Fibroblast of lung (primary cell): Measurements from ENCODE around the gene MOCOS. TPM values are rescaled to one million over a fixed set of nuclear protein-coding genes. Genes with fewer than 3 reads are reported as not detected.

Source experiments
- DNase-seq, 2 donors: peaks; one replicate each; pipeline versions ENCODE4 v3.0.0 to v3.0.0-alpha.2; 2010; ENCODE audit warnings: low read depth in 2 of 2
- H2AFZ ChIP-seq: 2 replicates; pipeline ENCODE4 v1.5.1; 2012; ENCODE audit warnings: low read length, control low read depth, inconsistent platforms
- H3K27ac ChIP-seq: 2 replicates; pipeline ENCODE4 v1.5.1; 2011; ENCODE audit warnings: low read length, control low read depth; ENCODE audit not compliant: insufficient read depth
- H3K27me3 ChIP-seq: 2 replicates; pipeline ENCODE4 v1.5.1; 2011; ENCODE audit warnings: mild to moderate bottlenecking, low read length; ENCODE audit not compliant: control insufficient read depth, insufficient read depth
- H3K36me3 ChIP-seq: 2 replicates; pipeline ENCODE4 v1.5.1; 2011; ENCODE audit warnings: low read length; ENCODE audit not compliant: control insufficient read depth, insufficient read depth
- H3K4me1 ChIP-seq: 2 replicates; pipeline ENCODE4 v1.5.1; 2011; ENCODE audit warnings: low read length; ENCODE audit not compliant: control insufficient read depth, insufficient read depth; ENCODE audit errors: extremely low read depth
- H3K4me2 ChIP-seq: 2 replicates; pipeline ENCODE4 v1.5.1; 2011; ENCODE audit warnings: low read length, control low read depth; ENCODE audit not compliant: insufficient read depth; ENCODE audit errors: extremely low read depth
- H3K4me3 ChIP-seq, 4 experiments: fragments of 200-600 bp in 1 of 4; sonication (generic) in 1 of 4; replicated peaks in 1 of 4; 2 replicates each; pipeline ENCODE4 v1.5.1; 2011 to 2016; ENCODE audit warnings: low read length in 4 of 4, low read depth in 3 of 4, mild to moderate bottlenecking in 3 of 4, control low read depth in 2 of 4, inconsistent platforms in 1 of 4, mixed read lengths in 1 of 4; ENCODE audit not compliant: insufficient read depth in 1 of 4; ENCODE audit errors: control extremely low read depth in 1 of 4
- H3K79me2 ChIP-seq: 2 replicates; pipeline ENCODE4 v1.5.1; 2012; ENCODE audit warnings: mild to moderate bottlenecking, low read length, inconsistent platforms; ENCODE audit not compliant: control insufficient read depth, insufficient read depth
- H3K9ac ChIP-seq: 2 replicates; pipeline ENCODE4 v1.5.1; 2011; ENCODE audit warnings: mild to moderate bottlenecking, low read length, control low read depth; ENCODE audit not compliant: insufficient read depth
- H3K9me3 ChIP-seq: 2 replicates; pipeline ENCODE4 v1.5.1; 2012; ENCODE audit warnings: low read depth, low read length; ENCODE audit not compliant: control insufficient read depth, insufficient read depth
- H4K20me1 ChIP-seq: 2 replicates; pipeline ENCODE4 v1.5.1; 2011; ENCODE audit warnings: low read length; ENCODE audit not compliant: control insufficient read depth, insufficient read depth; ENCODE audit errors: extremely low read depth
- EZH2 ChIP-seq: IDR thresholded peaks from 2 replicates; pipeline ENCODE4 v1.5.1; 2012; ENCODE audit warnings: low read length, control low read depth, mild to moderate bottlenecking; ENCODE audit errors: missing control alignments
- polyA plus RNA-seq, 2 donors: library from polyadenylated mRNA; depleted of rRNA in 1 of 2; stranded (reverse) in 1 of 2; unstranded in 1 of 2; fragments of >200 nt; gene quantifications; 2 replicates each; pipeline ENCODE4 v1.2.1, GENCODE V29; 2011 to 2012; ENCODE audit warnings: missing spikeins in 1 of 2
- total RNA-seq: library from RNA; depleted of rRNA; stranded (reverse); fragments of >200 nt; gene quantifications from 2 replicates; pipeline ENCODE4 v1.2.1, GENCODE V29; 2014
- TF ChIP-seq, protein P1 (sequence below), 2 donors: IDR thresholded peaks in 1 of 2; conservative IDR thresholded peaks in 1 of 2; 1 replicate in 1 of 2; 2 replicates in 1 of 2; pipeline ENCODE4 v1.5.1; 2011 to 2012; ENCODE audit warnings: low read length in 2 of 2, control low read depth in 1 of 2, inconsistent platforms in 1 of 2, low read depth in 1 of 2, mild to moderate bottlenecking in 1 of 2

Gene MOCOS
- total and polyA plus RNA-seq, 2 donors (not counting 1 experiment from before 2014, with no cell fraction given): 2.0 to 13.9 TPM

DNA sequence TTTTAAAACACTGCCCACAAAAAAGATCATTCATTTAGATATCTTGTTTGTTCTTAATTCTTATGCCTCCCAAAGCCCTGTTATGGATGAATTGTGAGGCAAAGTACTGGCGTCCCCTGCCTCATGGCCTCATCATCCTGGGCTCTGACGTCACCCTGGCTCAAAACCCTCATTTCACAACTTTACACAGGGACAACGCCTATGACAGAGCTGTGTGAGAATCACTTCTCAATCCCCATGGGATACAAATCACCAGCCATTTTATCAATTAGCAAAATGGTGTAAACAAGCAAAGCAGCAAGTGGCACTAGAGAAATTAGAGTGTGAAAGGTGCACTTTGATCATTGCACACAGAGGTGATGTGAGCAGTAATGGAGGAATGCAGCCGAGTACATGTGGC, 126.8 kb downstream of the MOCOS start:
- Histone ChIP-seq H3K4me1 (peaks cover 6% of the 10 kb centered on the region), H3K4me3 (no peak overlapping the region), H3K9ac (no peak overlapping the region), H3K79me2 (no peaks in the 10 kb centered on the region), H3K27me3 (no peaks in the 10 kb centered on the region), H3K27ac (no peak overlapping the region), H2AFZ (no peak overlapping the region), H3K36me3 (no peaks in the 10 kb centered on the region), H3K4me2 (no peak overlapping the region), H3K9me3 (no peaks in the 10 kb centered on the region), H4K20me1 (no peaks in the 10 kb centered on the region)
- no peak for TF ChIP-seq EZH2
- TF ChIP-seq, protein P1, sequence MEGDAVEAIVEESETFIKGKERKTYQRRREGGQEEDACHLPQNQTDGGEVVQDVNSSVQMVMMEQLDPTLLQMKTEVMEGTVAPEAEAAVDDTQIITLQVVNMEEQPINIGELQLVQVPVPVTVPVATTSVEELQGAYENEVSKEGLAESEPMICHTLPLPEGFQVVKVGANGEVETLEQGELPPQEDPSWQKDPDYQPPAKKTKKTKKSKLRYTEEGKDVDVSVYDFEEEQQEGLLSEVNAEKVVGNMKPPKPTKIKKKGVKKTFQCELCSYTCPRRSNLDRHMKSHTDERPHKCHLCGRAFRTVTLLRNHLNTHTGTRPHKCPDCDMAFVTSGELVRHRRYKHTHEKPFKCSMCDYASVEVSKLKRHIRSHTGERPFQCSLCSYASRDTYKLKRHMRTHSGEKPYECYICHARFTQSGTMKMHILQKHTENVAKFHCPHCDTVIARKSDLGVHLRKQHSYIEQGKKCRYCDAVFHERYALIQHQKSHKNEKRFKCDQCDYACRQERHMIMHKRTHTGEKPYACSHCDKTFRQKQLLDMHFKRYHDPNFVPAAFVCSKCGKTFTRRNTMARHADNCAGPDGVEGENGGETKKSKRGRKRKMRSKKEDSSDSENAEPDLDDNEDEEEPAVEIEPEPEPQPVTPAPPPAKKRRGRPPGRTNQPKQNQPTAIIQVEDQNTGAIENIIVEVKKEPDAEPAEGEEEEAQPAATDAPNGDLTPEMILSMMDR (conservative IDR thresholded peaks at IDR 0.05 in 1 of 2, IDR thresholded peaks at IDR 0.05 in 1 of 2; ENCODE audit: low read depth in 1 of 2, low read length in 2 of 2): no peak
- peak; percentile 31 to 49 for DNase-seq

DNA sequence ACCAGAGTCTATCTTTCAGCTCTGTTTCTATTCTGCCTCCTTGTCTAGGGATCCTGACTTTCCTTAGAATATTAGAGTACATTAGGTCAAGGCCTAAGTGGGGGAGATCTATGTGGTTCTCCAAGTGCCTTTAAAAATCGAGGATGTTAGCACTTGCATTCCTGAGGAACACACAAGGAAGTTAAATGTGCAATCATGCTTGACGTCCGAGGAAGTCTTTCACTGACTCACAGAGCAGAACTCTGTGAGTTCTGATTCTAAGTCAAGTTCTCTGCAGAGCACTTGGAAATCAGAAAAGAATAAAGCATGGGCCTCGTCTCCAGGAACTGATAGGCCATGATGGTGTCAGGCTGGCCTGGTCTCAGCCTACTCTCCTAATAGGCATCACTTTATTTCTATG, 127.5 kb downstream of the MOCOS start:
- Histone ChIP-seq H4K20me1 (no peaks in the 10 kb centered on the region), H3K4me1 (peaks cover 2% of the 10 kb centered on the region), H3K27ac (no peak overlapping the region), H3K79me2 (no peaks in the 10 kb centered on the region), H3K9me3 (no peaks in the 10 kb centered on the region), H3K36me3 (no peaks in the 10 kb centered on the region), H3K4me3 (no peak overlapping the region), H2AFZ (no peak overlapping the region), H3K9ac (no peak overlapping the region), H3K4me2 (no peak overlapping the region), H3K27me3 (no peaks in the 10 kb centered on the region)
- TF ChIP-seq, protein P1 (conservative IDR thresholded peaks at IDR 0.05 in 1 of 2, IDR thresholded peaks at IDR 0.05 in 1 of 2; ENCODE audit: low read depth in 1 of 2, low read length in 2 of 2): no peak
- no peak for TF ChIP-seq EZH2
- DNase-seq: peak; percentile 25 to 95

- peak in 1 of 2 donors; percentile 87 for DNase-seq
- no peak overlapping the region for H3K9ac ChIP-seq
These were observed 128.4 kb downstream of the MOCOS start for GRCh38 chr18:36315736-36316135.

More at GRCh38 chr18:36315736-36316135, 128.4 kb downstream of the MOCOS start:
- Histone ChIP-seq H3K4me3 (no peak overlapping the region), H3K4me2 (no peak overlapping the region), H3K27me3 (no peaks in the 10 kb centered on the region), H3K79me2 (no peaks in the 10 kb centered on the region), H4K20me1 (no peaks in the 10 kb centered on the region), H3K36me3 (no peaks in the 10 kb centered on the region), H3K4me1 (no peaks in the 10 kb centered on the region), H2AFZ (no peak overlapping the region), H3K27ac (no peak overlapping the region), H3K9me3 (no peaks in the 10 kb centered on the region)
- TF ChIP-seq, protein P1 (conservative IDR thresholded peaks at IDR 0.05 in 1 of 2, IDR thresholded peaks at IDR 0.05 in 1 of 2; ENCODE audit: low read depth in 1 of 2, low read length in 2 of 2): no peak
- TF ChIP-seq EZH2: no peak
